ENCODE measurements around the gene ZNF19.

Gene ZNF19

DNA sequence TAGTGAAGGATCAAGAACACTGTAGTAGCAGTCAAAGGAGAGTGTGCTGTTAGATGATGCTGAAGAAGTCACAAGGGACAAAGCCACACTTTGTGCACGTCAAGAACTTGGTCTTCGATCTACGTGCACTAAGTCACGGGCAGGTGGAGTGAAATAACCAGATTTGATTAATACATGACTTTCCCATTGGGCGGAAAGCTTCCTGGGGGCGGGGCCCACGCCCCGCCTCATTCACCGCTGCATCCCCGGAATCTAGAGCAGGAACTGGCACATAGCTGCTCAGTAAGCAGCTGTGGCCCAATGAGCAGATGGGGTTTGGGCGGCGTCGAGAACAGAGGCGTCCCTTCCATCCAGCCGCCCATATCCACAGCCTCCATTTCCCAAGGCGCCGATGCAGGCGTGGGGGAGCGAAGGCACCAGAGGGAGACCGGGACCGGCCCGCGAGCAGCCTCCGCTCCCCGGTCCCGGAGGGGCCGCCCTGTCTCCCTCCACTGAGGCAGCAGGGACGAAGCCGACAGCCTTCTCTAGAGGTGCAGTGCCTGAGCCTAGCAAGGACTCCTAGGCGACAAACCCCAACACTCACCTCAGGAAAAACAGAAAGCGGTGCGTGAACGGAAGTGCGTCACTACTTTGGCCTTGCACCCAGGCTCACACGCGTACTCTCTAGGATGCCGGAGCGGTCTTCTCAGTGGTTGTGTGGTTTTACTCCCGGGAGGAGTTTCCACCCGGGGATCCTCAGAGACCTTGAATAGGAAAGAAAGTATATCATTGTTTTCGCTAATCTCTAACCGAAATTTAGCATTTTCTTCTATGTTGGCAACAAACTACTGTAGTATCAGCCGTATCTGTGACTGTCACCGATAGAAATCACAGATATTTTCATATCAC is 4.9 kb downstream of the ZNF19 start:
- peak; percentile 72 for DNase-seq (ENCODE audit: low read depth)

DNA sequence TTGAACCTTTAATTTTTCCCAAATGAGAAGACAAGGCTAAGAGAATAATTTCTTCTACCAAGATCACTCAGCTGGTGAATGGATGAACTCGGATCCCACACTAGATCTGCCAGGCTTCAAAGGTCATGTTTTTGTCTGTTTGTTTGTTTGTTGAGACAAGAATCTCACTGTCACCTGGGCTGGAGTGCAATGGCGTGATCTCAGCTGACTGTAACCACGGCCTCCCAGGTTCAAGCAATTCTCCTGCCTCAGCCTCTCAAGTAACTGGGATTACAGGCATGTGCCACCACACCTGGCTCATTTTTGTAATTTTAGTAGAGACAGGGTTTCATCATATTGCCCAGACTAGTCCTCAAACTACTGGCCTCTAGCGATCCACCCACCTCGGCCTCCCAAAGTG is 6.6 kb downstream of the ZNF19 start:
- DNase-seq (ENCODE audit: low read depth) = no peak

DNA sequence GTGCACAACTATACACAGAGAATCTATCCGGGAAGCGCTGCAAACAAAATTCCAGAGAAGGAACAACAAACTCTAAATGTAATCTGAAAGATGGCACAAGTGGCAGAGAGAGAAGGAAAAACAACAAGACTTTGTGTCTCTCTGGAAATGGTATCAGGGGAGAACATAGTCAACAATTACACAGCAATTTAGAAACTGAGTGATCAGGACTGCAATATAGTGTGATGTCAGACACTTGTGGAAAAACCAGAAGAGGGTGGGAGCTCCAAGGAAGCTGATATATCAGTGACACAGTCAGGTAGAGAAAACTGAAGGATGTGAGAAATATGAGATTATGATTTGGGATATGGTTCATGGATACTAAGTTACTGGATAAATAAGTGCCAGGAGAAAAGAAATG is 8.2 kb downstream of the ZNF19 start:
- DNase-seq (ENCODE audit: low read depth) = no peak

DNA sequence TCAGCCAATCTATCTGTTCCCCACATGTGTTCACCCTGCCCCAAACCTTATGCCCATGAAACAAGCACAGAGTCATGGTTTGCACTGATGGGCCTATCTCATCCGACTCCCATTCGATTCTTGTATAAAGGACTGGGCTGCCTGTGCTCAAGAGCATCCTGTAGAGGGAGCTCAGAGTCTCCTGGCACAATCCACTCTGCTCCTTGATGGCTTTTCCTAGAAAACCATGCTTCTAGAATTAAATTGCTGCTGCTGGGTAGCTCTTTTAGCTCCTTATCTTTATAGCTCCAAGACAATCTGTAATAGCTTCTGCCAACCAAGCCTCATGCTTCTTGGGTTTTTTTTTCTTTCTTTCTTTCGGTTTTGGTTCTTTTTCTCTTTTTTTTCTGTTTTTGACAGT is 9.7 kb downstream of the ZNF19 start:
- no peak for DNase-seq (ENCODE audit: low read depth)

DNA sequence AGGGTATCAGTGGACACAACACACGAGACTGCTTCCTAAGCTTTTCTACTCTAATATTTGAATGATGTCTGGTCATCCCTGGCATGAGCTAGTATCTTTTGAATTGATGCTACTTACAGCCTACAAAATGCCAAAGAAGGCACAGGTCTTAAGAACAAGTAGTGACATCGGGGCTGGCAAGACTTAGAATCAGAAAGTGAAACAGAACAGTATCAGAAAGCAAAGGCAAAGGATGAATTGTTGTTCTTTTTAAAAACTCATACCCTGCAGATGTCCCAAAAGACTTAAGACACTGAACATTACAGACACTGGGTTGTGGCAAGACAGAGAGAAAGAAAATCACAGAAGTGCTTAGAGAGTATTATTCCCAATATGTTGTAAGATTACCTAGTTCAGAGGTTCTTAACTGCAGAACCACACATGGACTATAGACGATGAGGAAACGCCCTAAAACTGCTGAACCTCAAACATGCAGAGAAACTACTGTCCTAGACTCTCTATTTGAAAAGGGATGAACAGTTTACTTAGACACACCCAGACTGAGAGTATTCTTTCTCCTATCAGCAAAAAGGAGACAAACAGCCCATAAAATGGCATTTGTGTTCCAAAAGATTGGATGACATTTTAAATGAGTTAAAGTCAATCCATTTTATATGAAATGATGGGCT is 12.5 kb downstream of the ZNF19 start:
- no peak for DNase-seq (ENCODE audit: low read depth)

DNA sequence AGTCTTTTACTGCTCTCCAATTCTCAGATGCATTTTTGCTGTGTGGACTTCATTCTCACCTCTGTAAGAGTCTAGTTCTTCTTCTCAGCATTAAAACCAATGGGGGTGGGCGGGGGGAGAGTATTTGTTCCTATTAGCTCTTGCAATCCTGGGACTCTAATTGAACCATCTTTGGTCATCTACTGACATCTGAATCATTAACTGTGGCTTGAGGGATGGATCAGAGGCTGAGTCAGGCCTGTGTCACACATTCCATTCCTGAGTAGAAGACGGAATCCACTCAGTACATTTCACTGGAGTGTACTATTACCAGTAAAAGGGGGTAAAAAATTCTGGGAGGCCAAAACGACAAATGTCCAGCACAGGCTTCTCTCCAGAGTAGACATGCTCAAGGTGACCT is 14.3 kb downstream of the ZNF19 start:
- no peak for DNase-seq (ENCODE audit: low read depth)

DNA sequence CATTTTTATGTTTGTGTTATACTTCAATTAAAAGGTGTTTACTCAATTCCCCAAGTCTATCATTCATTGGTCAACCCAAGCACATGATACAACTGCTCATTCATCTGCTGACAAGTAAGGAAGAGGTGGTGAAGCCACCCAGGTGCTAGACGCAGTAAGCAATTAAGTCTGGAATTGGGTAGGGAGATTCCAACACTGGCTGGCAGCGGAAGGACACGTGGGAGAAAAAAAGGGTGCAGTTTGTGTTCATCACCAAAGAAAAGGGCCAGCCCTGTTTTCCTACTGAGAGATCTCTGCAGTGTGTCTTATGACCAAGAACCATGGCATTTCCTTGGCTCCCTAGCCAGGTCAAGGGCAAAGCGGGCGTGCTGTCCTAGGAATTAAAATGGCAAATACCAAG is 15.2 kb downstream of the ZNF19 start:
- no peak for DNase-seq (ENCODE audit: low read depth)

DNA sequence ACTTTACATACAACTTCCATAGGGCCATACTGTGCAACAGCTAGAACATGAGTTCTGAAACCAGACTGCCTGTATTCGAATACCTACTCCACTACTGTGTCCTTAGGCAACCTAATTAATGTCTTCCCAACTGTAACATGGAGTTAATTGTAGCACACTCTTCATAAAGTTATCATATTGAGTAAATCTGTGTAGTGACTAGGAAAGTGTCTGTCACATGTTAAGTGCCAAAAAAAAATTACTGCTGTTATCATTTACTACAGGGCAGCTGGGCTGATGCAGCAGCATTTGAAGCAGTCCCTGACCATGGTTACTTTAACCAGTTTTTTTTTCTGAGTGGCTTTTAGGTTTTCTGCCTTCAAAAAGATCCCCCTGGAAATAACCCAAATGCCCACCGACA is 16.2 kb downstream of the ZNF19 start:
- DNase-seq (ENCODE audit: low read depth) = no peak

DNA sequence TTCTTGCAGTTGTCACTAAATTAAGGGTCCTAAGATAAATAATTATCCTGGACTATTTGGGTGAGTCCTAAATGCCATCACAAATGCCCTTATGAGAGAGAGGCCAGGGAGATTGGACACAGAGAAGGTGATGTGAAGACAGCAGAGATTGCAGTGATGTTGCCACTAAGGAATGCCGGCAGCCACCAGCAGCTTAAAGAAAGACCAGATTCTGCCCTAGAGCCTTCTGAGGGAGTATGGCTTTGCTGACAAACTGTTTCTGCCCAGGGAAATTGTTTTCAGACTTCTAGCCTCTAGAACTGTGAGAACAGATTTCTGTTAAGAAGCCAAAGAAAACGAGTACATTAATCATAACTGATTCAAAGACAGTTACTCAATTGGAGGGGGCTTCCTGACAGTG is 17.1 kb downstream of the ZNF19 start:
- DNase-seq (ENCODE audit: low read depth) = no peak

DNA sequence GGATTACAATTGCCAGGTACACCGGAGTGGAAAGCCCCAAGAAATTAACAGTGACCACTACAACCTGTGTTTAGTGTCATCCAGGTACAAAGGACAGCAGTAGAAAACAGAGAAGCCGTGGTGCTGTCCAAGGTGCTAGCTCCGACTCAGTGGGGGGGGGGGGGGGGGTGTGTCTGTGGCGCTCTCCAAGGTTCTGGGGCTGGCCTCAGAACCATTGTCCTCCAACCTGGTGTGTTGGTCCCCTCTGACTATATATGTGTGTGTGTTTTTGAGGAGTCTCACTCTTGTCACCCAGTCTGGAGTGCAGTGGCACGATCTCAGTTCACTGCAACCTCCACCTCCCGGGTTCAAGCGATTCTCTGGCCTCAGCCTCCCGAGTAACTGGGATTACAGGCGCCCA is 21.3 kb downstream of the ZNF19 start:
- peak; percentile 18 for DNase-seq (ENCODE audit: low read depth)

DNA sequence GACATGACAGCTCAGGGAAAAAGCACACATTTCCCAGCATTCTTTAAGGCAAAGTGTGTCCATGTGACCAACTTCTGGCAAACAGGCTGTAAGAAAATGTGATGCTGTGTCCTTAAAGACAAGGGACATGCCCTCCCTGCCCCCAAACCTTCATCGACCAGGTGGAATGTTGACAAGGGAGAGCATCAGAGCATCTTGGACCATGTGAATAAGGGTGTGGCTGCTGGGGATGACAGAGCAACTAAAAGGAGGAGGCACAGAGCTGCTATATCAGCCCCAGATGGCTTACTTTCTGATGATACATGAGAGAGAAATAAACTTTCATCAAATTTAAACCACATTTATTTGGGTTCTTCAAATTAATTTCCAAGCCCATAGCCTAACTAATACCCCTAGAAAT is 24.9 kb downstream of the ZNF19 start:
- DNase-seq (ENCODE audit: low read depth) = no peak

DNA sequence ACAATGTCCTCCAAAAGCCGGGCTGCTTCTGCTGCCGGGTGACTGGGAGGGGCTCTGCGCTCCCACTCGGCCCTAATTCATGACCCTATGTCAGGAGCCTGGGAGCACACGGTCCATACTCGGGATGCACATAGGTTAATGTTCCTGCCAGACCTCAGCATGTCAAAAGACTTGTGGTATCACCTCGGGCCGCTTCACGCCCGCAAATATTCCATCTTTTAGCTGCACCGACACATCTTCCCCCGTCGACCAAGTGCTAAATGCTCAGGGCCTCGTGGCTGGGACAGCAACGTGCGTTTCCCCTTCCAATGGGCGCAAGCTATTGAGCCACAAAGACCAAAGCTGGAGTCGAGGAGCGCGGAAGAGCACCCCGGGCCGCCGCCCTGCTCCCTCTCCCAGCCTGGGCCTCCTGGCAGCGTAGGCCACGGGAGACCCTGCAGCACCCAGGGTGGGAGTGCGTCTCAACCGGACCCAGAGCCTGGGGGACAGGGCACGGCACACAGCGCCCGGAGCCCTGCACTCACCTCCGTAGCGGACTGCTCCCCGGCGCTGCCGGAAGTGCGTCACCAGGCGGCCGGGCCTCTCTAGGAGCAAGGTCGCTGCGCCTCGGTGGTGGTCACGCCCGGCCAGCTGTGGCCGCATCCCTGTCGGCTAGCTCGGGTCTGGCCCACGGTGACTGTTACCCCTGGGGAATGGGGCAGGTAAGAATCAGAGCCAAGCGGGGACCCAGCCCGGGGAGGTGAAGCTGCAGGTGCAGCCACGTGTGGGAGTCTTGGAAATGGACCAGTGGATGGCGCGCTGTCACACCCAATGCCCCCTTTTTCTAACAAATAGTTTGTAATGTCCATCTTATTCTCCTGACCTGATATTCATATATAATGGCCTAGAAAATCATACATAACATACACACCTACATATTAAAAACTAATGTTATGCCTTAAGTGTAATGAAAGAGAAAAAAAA is 27.2 kb downstream of the ZNF19 start, which contains the start of gene ZNF23:
Gene ZNF23, minus strand, starts transcription at position 562 of the 963 bp plus-strand sequence. CDS start 5,451 bp downstream, outside the sequence.
- peak; percentile 81 for DNase-seq (ENCODE audit: low read depth)

DNA sequence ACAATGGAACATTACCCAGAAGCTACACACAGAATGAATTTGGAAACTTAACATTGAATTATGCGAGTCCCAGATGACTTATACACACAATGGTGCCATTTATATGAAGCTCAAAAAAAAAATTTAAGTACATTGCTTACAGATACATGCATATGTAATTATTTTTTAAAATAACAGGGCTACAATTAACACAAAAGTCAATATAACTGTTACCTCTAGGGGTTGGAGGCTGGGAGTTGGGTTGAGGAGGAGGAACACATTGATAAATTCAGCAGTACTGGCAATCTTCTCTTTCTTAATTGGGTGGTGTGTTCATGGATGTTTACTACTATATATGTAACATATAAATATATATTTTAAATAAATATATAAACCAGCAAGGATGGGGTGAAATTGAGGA is 28.2 kb downstream of the ZNF19 start:
- DNase-seq (ENCODE audit: low read depth) = no peak

DNA sequence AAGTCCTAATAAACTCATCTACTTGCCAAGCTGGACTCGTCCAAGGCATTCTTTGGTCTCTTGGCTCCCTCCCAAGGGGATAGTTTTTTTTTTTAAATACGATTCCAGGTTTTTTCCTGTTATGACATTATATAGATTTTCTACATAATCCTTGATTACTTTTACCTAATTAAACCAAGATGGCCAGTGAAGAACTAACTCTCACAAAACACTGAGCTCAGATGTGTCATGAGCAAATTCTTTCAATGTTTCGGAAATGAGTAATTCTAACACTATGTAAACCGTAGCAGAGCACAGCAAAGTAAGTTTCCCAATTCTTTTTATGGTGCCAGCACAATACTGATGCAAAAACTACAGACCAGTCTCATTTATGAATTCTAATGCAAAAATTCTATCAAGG is 28.9 kb downstream of the ZNF19 start:
- DNase-seq (ENCODE audit: low read depth) = no peak

DNA sequence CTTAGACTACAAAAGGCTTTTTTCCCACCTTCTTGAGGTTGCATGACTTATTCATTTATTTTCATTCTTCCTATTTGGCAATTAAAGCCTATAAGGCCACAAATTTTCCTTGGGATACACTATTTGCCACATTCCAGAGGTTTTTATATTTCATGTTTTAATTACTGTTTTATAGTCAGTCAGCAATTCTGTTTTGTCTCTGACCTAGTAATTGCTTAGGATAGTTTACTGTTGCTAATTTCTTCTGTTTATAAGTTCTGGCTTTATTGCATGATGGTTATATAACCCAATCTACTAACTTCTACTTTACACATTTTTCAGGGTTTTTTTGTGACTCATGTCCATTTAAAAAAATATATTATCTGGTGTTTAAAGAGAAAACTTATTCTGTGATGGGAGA is 29.6 kb downstream of the ZNF19 start:
- DNase-seq (ENCODE audit: low read depth) = no peak

DNA sequence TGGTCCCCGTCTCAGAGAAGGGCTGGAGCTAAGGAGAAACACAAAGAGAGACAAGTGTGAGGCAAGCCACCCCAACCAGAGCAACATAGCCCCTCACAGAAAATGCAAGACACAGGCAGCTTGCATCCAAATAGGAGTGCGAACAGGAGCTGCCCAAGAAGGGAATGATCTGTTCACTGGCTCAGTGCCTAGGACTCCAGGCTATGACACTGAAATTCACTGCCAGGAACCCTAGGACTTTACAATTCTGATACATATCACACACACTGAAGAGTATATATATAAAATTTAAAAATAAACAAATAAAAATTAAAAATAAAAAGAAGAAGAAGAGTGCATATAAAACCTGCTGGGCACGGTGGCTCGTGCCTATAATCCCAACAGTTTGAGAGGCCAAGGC is 32.3 kb downstream of the ZNF19 start:
- DNase-seq (ENCODE audit: low read depth) = no peak

DNA sequence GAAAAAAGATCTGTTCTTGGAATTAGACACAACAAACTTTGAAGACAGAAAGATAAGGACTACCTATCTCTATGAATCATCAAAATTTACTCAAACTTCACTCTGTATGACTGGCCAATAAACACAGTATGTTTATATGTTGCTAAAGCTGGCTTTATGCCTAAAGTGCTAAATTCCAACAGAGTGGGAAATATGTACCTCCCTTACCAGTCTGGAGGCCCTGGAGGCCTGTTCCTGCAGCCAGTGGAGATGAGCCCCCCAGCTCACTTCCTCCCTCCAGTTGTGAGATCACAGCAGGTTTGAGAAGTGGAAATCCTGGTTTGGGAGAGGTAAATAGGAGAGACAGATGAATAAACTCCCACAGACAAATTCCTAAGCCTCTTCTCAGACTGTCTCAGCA is 36.1 kb downstream of the ZNF19 start:
- no peak for DNase-seq (ENCODE audit: low read depth)

DNA sequence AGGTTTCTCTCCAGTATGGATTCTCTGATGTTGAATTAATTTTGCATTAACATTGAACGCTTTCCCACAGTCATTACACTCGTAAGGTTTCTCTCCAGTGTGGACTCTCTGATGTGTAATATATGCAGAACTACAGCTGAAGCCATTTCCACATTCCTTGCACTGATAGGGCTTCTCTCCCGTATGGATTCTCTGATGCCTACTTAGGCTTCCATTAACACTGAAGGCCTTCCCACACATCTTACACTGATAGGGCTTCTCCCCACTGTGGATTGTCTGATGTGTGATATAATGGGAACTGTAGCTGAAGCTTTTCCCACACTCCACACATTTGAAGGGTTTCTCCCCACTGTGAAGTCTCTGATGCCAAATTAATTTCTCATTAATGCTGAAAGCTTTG is 40.1 kb downstream of the ZNF19 start:
- no peak for DNase-seq (ENCODE audit: low read depth)

DNA sequence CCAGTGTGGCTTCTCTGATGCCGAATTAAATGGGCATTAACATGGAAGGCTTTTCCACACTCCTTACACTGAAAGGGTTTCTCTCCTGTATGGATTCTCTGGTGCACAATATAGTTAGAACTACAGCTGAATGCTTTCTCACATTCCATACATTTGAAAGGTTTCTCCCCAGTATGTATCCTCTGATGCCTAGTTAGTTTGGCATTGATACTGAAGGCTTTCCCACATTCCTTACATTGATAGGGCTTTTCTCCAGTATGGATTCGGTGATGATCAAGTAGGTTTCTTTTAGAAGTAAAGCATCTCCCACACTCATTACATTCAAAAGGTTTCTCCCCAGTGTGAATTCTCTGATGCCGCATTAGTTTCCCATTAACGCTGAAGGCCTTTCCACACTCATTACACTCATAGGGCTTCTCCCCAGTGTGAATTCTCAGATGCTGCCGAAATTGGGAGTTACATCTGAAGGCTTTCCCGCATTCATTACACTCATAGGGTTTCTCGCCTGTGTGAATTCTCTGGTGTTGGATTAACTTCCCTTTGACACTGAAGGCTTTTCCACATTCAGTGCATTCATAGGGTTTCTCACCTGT is 40.8 kb downstream of the ZNF19 start:
- no peak for DNase-seq (ENCODE audit: low read depth)

DNA sequence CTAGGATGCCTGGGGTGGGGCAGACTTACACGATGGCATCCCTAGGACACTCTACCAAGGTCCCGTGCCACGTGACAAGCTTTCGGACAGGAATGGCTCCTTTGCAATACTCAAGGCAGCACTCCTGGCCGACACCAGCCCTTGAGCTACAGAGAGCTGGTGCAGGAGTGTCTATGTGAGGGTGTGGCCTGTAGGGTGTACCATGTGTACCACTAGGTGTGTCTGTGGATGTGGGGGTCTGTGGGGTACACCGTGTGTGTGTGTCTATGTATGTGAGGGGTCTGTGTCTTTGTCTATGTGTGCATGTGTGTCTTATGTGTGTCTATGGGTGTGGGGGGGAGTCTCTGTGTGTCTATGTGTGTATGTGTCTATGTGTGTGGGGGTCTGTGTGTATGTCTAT is 45.4 kb downstream of the ZNF19 start:
- no peak for DNase-seq (ENCODE audit: low read depth)

DNA sequence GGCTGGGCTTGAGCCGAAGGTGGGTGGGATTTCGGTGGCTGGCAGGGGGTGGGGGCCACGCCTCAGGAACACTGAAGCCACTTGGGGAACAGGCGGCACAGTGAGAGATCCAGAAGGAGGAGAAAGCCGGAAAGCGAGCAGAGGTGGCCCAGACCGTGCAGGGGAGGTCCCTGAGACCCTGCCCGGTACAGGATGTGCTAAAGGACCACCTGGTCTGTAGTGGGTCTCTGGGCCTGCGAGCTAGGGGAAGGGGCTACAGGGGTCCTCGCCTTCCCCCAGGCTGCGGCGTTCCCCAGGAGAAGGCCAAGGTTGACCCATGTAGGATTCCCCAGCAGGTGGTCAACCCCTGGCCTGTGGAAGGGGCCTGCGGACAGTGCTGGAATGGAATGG is 47.1 kb downstream of the ZNF19 start, which contains the start of gene TLE7:
Gene TLE7, minus strand, starts transcription at position 4 of the 390 bp plus-strand sequence. CDS start 8,730 bp downstream, outside the sequence.
- no peak for DNase-seq (ENCODE audit: low read depth)
